ENCODE results near the gene IDH3B.

IDH3B gene

DNA sequence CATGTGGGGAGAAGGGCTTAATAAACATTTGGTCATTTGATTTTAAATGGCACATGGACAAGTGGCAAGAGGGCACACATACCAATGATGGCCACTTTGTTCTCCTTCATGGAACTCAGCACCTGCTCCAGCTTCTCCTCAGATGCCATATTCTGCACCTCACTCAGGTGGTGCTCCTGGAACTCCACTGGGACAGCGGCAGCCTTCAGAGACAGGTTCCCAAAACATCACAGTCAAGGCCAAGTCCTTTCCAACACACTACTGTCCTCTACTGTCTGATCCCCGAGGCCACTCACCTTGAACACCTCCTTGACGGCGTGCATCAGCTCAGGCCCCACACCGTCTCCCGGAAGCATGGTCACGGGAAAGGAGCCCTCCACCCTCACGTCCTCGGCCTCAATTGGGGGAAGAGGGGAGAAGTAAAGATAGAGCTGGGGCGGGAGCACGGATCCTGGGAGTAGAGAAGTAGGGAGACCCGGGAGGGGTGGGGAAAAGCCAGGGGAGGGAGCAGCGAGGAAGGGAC, 591 bp downstream of the IDH3B start:
- peaks cover 37% of the 10 kb centered on the region for H3K36me3 ChIP-seq (ENCODE audit: insufficient read depth, low read length)
- H3K4me3 ChIP-seq (ENCODE audit: low read depth, low read length, poor library complexity, severe bottlenecking): peak overlapping the region; percentile 78
- peaks cover 3% of the 10 kb centered on the region; the same call in 1 of the 2 replicates for H3F3A ChIP-seq (ENCODE audit: insufficient read depth, low read length)
- no peaks in the 10 kb centered on the region for H3K9me2 ChIP-seq (ENCODE audit: low read depth, low read length)
- TF ChIP-seq, protein P1, sequence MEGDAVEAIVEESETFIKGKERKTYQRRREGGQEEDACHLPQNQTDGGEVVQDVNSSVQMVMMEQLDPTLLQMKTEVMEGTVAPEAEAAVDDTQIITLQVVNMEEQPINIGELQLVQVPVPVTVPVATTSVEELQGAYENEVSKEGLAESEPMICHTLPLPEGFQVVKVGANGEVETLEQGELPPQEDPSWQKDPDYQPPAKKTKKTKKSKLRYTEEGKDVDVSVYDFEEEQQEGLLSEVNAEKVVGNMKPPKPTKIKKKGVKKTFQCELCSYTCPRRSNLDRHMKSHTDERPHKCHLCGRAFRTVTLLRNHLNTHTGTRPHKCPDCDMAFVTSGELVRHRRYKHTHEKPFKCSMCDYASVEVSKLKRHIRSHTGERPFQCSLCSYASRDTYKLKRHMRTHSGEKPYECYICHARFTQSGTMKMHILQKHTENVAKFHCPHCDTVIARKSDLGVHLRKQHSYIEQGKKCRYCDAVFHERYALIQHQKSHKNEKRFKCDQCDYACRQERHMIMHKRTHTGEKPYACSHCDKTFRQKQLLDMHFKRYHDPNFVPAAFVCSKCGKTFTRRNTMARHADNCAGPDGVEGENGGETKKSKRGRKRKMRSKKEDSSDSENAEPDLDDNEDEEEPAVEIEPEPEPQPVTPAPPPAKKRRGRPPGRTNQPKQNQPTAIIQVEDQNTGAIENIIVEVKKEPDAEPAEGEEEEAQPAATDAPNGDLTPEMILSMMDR (IDR thresholded peaks at IDR 0.05; ENCODE audit: low read length): no peak
- TF ChIP-seq EZH2 (IDR thresholded peaks at IDR 0.05; ENCODE audit: borderline replicate concordance, low read length): no peak
- H2AFZ ChIP-seq (ENCODE audit: low read length): no peak overlapping the region
- no peaks in the 10 kb centered on the region for H4K20me1 ChIP-seq (ENCODE audit: insufficient read depth, low read length)
- H3K4me2 ChIP-seq (ENCODE audit: low read length): peak overlapping the region; percentile 95
- H3K79me2 ChIP-seq (ENCODE audit: insufficient read depth, low read length): no peaks in the 10 kb centered on the region
- no peaks in the 10 kb centered on the region for H3K9me3 ChIP-seq (ENCODE audit: low read length)
- H3K9ac ChIP-seq (ENCODE audit: low read length): peak overlapping the region; percentile 80
- peaks cover 15% of the 10 kb centered on the region for H3K4me1 ChIP-seq (ENCODE audit: insufficient read depth, low read length, severe bottlenecking)
- peak overlapping the region; percentile 62 for H3K27ac ChIP-seq (ENCODE audit: low read depth, low read length, poor library complexity, severe bottlenecking)
- H3K27me3 ChIP-seq (ENCODE audit: insufficient read depth, low read length): no peaks in the 10 kb centered on the region

DNA sequence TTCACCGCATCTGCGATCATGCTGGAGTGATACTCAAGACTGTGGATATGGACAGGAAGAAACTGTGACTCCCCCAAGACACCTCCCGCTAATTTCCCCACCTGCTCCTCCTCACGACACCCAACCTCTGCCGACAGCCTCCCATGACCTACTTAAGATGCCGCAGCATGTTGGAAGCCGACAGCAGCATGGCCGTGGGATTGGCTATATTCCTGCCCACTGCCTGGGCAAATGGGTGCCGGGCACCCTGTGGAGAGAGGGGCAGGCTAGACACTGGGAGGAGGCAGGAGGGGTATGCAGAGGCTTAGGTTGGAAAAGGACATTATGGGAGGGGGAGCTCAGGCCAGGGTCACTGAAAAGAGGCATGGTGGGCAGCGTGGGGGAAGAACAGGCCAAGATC, 4.5 kb downstream of the IDH3B start:
- H3K9ac ChIP-seq (ENCODE audit: low read length): no peak overlapping the region
- no peak overlapping the region for H3K27ac ChIP-seq (ENCODE audit: low read depth, low read length, poor library complexity, severe bottlenecking)
- H2AFZ ChIP-seq (ENCODE audit: low read length): no peak overlapping the region
- TF ChIP-seq, protein P1 (IDR thresholded peaks at IDR 0.05; ENCODE audit: low read length): no peak
- no peak for TF ChIP-seq EZH2 (IDR thresholded peaks at IDR 0.05; ENCODE audit: borderline replicate concordance, low read length)
- peaks cover 27% of the 10 kb centered on the region for H3K4me1 ChIP-seq (ENCODE audit: insufficient read depth, low read length, severe bottlenecking)
- H3K9me3 ChIP-seq (ENCODE audit: low read length): no peaks in the 10 kb centered on the region
- no peak overlapping the region for H3K4me3 ChIP-seq (ENCODE audit: low read depth, low read length, poor library complexity, severe bottlenecking)
- H3K27me3 ChIP-seq (ENCODE audit: insufficient read depth, low read length): no peaks in the 10 kb centered on the region
- peaks cover 76% of the 10 kb centered on the region for H3K36me3 ChIP-seq (ENCODE audit: insufficient read depth, low read length)
- H3K9me2 ChIP-seq (ENCODE audit: low read depth, low read length): no peaks in the 10 kb centered on the region
- H4K20me1 ChIP-seq (ENCODE audit: insufficient read depth, low read length): no peaks in the 10 kb centered on the region
- no peak overlapping the region for H3K4me2 ChIP-seq (ENCODE audit: low read length)
- no peaks in the 10 kb centered on the region for H3K79me2 ChIP-seq (ENCODE audit: insufficient read depth, low read length)
- H3F3A ChIP-seq (ENCODE audit: insufficient read depth, low read length): peaks cover 7% of the 10 kb centered on the region; the same call in 1 of the 2 replicates

DNA sequence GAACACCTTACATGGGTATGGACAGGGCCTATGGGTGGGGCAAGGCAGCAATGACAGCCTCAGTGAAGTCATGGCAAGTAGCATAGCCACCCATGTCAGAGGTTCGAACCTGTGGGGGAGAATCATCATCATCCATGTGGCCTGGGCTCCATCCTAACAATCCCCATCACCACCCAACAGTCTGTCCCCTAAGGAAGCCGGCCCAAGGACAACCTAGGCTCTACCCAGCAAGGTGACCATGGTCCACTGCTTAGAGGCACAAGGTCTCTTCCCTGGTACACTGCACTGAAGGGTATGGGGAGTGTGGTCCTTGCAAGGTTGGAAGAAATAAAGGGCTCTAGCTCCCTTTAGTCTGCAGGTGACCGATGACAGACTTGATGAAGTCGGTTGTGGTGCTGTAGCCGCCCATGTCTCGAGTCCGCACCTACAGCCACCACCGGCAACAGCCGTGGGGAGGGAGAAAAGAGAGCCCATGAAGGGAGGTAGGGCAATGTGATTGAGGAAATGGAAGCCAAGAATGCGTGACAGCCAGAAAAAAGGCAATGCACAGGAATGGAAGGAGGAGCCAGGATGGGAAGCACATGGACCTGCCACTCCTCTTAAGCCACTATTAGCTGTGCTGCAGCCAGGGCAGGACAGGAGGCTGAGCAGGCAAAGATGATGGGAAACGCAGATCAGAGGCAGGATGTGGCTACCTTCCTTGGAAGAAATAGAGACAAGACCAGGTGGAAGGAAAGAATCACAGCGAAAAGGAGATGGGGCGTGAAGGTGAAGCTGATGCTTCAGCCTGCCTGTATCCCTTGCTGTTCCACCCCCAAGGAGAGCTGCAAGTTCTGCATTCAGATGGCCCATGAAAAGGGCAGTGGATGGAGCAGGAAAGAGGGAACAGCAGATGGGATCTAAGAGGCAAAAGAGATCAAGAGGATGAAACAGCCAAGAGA, 5.3 kb downstream of the IDH3B start:
- Histone ChIP-seq H3K9me3 (ENCODE audit: low read length) (no peaks in the 10 kb centered on the region), H3K27me3 (ENCODE audit: insufficient read depth, low read length) (no peaks in the 10 kb centered on the region), H3F3A (ENCODE audit: insufficient read depth, low read length) (peaks cover 7% of the 10 kb centered on the region; the same call in 1 of the 2 replicates), H3K79me2 (ENCODE audit: insufficient read depth, low read length) (peaks cover 7% of the 10 kb centered on the region), H2AFZ (ENCODE audit: low read length) (no peak overlapping the region), H3K9me2 (ENCODE audit: low read depth, low read length) (no peaks in the 10 kb centered on the region), H3K4me3 (ENCODE audit: low read depth, low read length, poor library complexity, severe bottlenecking) (no peak overlapping the region), H3K27ac (ENCODE audit: low read depth, low read length, poor library complexity, severe bottlenecking) (no peak overlapping the region), H3K4me2 (ENCODE audit: low read length) (no peak overlapping the region), H3K9ac (ENCODE audit: low read length) (no peak overlapping the region), H3K36me3 (ENCODE audit: insufficient read depth, low read length) (peaks cover 85% of the 10 kb centered on the region), H4K20me1 (ENCODE audit: insufficient read depth, low read length) (0 out of 2 replicates have a peak, but pooled peaks cover 2% of the 10 kb centered on the region), H3K4me1 (ENCODE audit: insufficient read depth, low read length, severe bottlenecking) (peaks cover 33% of the 10 kb centered on the region)
- TF ChIP-seq, protein P1 (IDR thresholded peaks at IDR 0.05; ENCODE audit: low read length): no peak
- no peak for TF ChIP-seq EZH2 (IDR thresholded peaks at IDR 0.05; ENCODE audit: borderline replicate concordance, low read length)

Data from OCI-LY1 (cell line).